ENCODE results near the gene OR6X1. TPM values are rescaled to one million over a fixed set of nuclear protein-coding genes. Genes with fewer than 3 reads are reported as not detected.

OR6X1 gene
- total RNA-seq, 1 experiment from 2014 or later = not detected

GRCh38 chr11:123798513-123799252 is 44.4 kb upstream of the OR6X1 start:
- DNase-seq (ENCODE audit: low spot score) = no peak
- no peak overlapping the region for H3K4me3 Mint-ChIP-seq
- no peak overlapping the region for H3K27ac Mint-ChIP-seq
- ChIA-PET POLR2A (interaction anchor here (1.2 kb wide), 1 partner anchor 125 kb away, joined by 4 read pairs; no protein-coding TSS in a partner anchor), CTCF (interaction anchor here (1.2 kb wide), 1 partner anchor 92 kb away, joined by 3 read pairs; no protein-coding TSS in a partner anchor)
- no peak for ATAC-seq
- peaks cover 26% of the 10 kb centered on the region for H3K9me3 Mint-ChIP-seq
- H3K4me1 Mint-ChIP-seq = peaks cover 31% of the 10 kb centered on the region
- no peak for TF ChIP-seq PRDM15 (CRISPR knock-in tag; IDR thresholded peaks at IDR 0.05)
- TF ChIP-seq ERG (CRISPR knock-in tag; IDR thresholded peaks at IDR 0.05) = no peak
- TF ChIP-seq ZNF423 (CRISPR knock-in tag; IDR thresholded peaks at IDR 0.05) = no peak
- TF ChIP-seq FOXJ3 (CRISPR knock-in tag; IDR thresholded peaks at IDR 0.05; ENCODE audit: borderline replicate concordance) = no peak
- TF ChIP-seq SMAD3 (CRISPR knock-in tag; IDR thresholded peaks at IDR 0.05; ENCODE audit: borderline replicate concordance) = no peak
- TF ChIP-seq CTCF (IDR thresholded peaks at IDR 0.05) = no peak
- TF ChIP-seq SOX15 (CRISPR knock-in tag; IDR thresholded peaks at IDR 0.05) = no peak
- no peak for TF ChIP-seq HMGA2 (CRISPR knock-in tag; IDR thresholded peaks at IDR 0.05)
- TF ChIP-seq FOXK1 (CRISPR knock-in tag; IDR thresholded peaks at IDR 0.05) = no peak
- TF ChIP-seq PRRX2 (CRISPR knock-in tag; IDR thresholded peaks at IDR 0.05) = no peak
- TF ChIP-seq NFATC4 (CRISPR knock-in tag; IDR thresholded peaks at IDR 0.05) = no peak
- no peak for TF ChIP-seq ZNF671 (CRISPR knock-in tag; IDR thresholded peaks at IDR 0.05)
- TF ChIP-seq ATF2 (CRISPR knock-in tag; IDR thresholded peaks at IDR 0.05; ENCODE audit: borderline replicate concordance, low read depth) = no peak
- TF ChIP-seq E2F5 (CRISPR knock-in tag; IDR thresholded peaks at IDR 0.05) = no peak
- TF ChIP-seq OVOL2 (CRISPR knock-in tag; IDR thresholded peaks at IDR 0.05; ENCODE audit: borderline replicate concordance) = no peak
- TF ChIP-seq ATF1 (CRISPR knock-in tag; IDR thresholded peaks at IDR 0.05) = no peak
- no peak for TF ChIP-seq TP53 (CRISPR knock-in tag; IDR thresholded peaks at IDR 0.05)
- no peak for TF ChIP-seq AFF4 (CRISPR knock-in tag; IDR thresholded peaks at IDR 0.05; ENCODE audit: borderline replicate concordance)
- peaks cover 2% of the 10 kb centered on the region; the same call in 1 of the 2 replicates for H3K27me3 Mint-ChIP-seq (ENCODE audit: low read depth)
- peaks cover 14% of the 10 kb centered on the region for H3K36me3 Mint-ChIP-seq
